Measurements from ENCODE around the gene GEMIN5.
A peak's percentile ranks its signal among the peaks of the same experiment; 100 is the strongest.

GEMIN5 gene

DNA sequence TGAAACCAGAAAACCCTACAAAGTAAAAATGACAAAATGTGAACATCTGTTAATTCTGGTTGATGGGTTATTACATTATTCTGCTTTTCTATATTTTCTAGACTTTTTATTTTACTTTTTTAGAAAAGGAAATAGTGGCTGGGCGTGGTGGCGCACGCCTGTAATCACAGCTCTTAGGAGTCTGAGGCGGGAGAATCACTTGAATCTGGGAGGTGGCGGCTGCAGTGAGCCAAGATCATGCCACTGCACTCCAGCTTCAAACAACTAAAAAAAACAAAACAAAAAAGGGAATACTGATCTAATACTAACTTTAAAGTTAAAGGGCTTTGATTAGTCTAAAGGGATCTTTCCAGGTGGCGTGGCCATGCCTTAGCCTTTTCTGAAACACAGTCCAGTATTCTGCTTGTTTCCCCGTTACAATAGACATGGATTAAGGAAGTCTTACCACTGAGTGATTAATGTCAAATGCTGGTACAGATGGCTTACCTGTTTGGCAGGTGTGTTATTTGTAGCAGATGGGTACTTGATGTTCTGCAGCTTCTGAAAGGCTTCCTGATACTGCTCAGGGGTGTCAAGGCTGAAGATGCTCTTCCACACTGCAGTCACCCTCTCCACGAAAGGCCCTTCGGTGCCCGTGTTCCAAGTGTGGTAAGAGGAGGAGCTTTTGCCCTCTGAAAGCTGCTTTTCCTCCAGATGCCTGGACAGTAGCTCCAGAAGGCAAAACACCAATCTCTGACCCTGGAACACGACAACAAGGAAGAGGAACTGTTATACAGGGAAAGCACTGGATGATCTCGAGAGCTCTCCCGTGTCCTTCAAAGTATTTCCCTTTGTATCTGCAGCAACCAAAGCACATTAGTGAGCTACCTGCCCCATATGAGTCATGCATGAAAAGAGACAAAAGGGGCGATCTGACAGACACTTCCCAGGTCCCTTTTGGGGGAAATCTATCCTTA lies 42.1 kb downstream of the GEMIN5 start:
- H3K9ac ChIP-seq (ENCODE audit: low read length): no peak overlapping the region
- no peak overlapping the region for H2BK15ac ChIP-seq (replicated peaks; ENCODE audit: low read depth)
- H4K5ac ChIP-seq (ENCODE audit: low read length): no peak overlapping the region
- no peak for DNase-seq
- no peak overlapping the region for H3K18ac ChIP-seq (ENCODE audit: low read length)
- H3K27me3 ChIP-seq (ENCODE audit: insufficient read depth, low read length, poor library complexity): no peaks in the 10 kb centered on the region
- H2BK5ac ChIP-seq (ENCODE audit: low read length): no peak overlapping the region
- H3K36me3 ChIP-seq (ENCODE audit: control insufficient read depth, insufficient read depth, low read length): peaks cover 18% of the 10 kb centered on the region
- H3K23ac ChIP-seq (ENCODE audit: low read length): no peak overlapping the region
- H3K4ac ChIP-seq (ENCODE audit: low read depth, low read length): no peak overlapping the region
- no peaks in the 10 kb centered on the region for H3K79me1 ChIP-seq (ENCODE audit: low read length)
- H2AK5ac ChIP-seq (ENCODE audit: low read length): no peak overlapping the region
- H4K8ac ChIP-seq (ENCODE audit: low read depth, low read length): no peak overlapping the region
- WGBS (ENCODE audit: extremely low coverage, insufficient coverage, low lambda C conversion rate): no CpG with 5 or more reads among the region's 14 CpGs
- no peaks in the 10 kb centered on the region for H3K4me1 ChIP-seq (ENCODE audit: control insufficient read depth, low read depth, low read length)
- no peak overlapping the region for H2BK120ac ChIP-seq (ENCODE audit: low read depth, low read length)
- H3K4me2 ChIP-seq (ENCODE audit: low read length): no peak overlapping the region
- H3K27ac ChIP-seq (ENCODE audit: low read depth, low read length): no peak overlapping the region
- no peaks in the 10 kb centered on the region for H3K79me2 ChIP-seq (ENCODE audit: control insufficient read depth, insufficient read depth, low read length)
- no peak overlapping the region for H3K4me3 ChIP-seq (ENCODE audit: low read length)
- no peak overlapping the region for H3K56ac ChIP-seq (ENCODE audit: low read length)

DNA sequence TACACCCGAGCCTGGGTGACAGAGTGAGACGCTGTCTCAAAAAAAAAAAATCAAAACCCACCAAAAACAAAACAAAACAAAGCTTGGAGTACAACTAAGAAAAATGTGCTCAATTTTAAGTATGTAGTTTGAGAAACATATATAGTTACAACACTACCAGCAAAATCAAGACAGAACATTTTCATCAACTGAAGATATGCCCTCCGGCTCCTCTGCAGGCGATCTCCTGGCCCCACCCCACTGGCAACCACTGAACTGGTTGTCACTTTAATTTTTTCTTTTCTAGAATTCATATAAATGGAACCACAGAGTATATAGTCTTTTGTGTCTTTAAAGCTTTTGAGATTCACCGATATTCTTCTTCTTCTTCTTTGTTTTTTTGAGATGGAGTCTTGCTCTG lies 44.6 kb downstream of the GEMIN5 start:
- H3K56ac ChIP-seq (ENCODE audit: low read length): no peak overlapping the region
- no peak overlapping the region for H3K23ac ChIP-seq (ENCODE audit: low read length)
- no peaks in the 10 kb centered on the region for H3K79me1 ChIP-seq (ENCODE audit: low read length)
- H3K27ac ChIP-seq (ENCODE audit: low read depth, low read length): no peak overlapping the region
- no peak overlapping the region for H3K4me3 ChIP-seq (ENCODE audit: low read length)
- H3K4me1 ChIP-seq (ENCODE audit: control insufficient read depth, low read depth, low read length): no peaks in the 10 kb centered on the region
- H2BK15ac ChIP-seq (replicated peaks; ENCODE audit: low read depth): no peak overlapping the region
- no peak overlapping the region for H3K18ac ChIP-seq (ENCODE audit: low read length)
- no peak overlapping the region for H4K5ac ChIP-seq (ENCODE audit: low read length)
- H4K8ac ChIP-seq (ENCODE audit: low read depth, low read length): no peak overlapping the region
- no peak overlapping the region for H3K9ac ChIP-seq (ENCODE audit: low read length)
- no peak overlapping the region for H2AK5ac ChIP-seq (ENCODE audit: low read length)
- H3K79me2 ChIP-seq (ENCODE audit: control insufficient read depth, insufficient read depth, low read length): no peaks in the 10 kb centered on the region
- no peaks in the 10 kb centered on the region for H3K27me3 ChIP-seq (ENCODE audit: insufficient read depth, low read length, poor library complexity)
- no peak overlapping the region for H2BK120ac ChIP-seq (ENCODE audit: low read depth, low read length)
- no peak for DNase-seq
- H3K4ac ChIP-seq (ENCODE audit: low read depth, low read length): no peak overlapping the region
- no CpG with 5 or more reads among the region's 5 CpGs for WGBS (ENCODE audit: extremely low coverage, insufficient coverage, low lambda C conversion rate)
- no peak overlapping the region for H2BK5ac ChIP-seq (ENCODE audit: low read length)
- H3K4me2 ChIP-seq (ENCODE audit: low read length): no peak overlapping the region
- peaks cover 16% of the 10 kb centered on the region for H3K36me3 ChIP-seq (ENCODE audit: control insufficient read depth, insufficient read depth, low read length)

DNA sequence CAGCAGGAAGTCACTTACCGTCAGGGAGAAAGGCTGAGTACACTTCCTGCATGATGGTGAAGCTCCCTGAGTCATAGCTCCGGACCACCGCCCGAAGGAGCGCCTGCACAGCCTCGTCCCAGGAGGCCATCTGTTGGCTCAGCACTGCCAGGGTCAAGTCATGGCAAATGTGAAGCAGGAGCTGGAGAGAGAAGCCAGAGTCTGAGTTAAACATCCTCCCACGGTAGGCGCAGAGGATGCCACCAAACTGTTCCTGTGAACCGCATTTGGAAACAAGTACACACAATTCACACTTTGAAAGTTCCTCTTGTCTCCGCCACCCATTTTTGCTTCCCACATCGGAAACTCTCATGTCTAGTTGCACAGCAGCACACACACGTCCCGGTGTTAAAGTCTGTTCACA lies 45.6 kb downstream of the GEMIN5 start:
- Histone ChIP-seq H4K8ac (ENCODE audit: low read depth, low read length) (no peak overlapping the region), H3K36me3 (ENCODE audit: control insufficient read depth, insufficient read depth, low read length) (peaks cover 17% of the 10 kb centered on the region), H3K79me2 (ENCODE audit: control insufficient read depth, insufficient read depth, low read length) (no peaks in the 10 kb centered on the region), H3K4me1 (ENCODE audit: control insufficient read depth, low read depth, low read length) (no peaks in the 10 kb centered on the region), H4K5ac (ENCODE audit: low read length) (no peak overlapping the region), H2BK120ac (ENCODE audit: low read depth, low read length) (no peak overlapping the region), H3K4ac (ENCODE audit: low read depth, low read length) (no peak overlapping the region), H3K4me2 (ENCODE audit: low read length) (no peak overlapping the region), H3K4me3 (ENCODE audit: low read length) (no peak overlapping the region), H3K9ac (ENCODE audit: low read length) (no peak overlapping the region), H2BK5ac (ENCODE audit: low read length) (no peak overlapping the region), H3K18ac (ENCODE audit: low read length) (no peak overlapping the region), H3K23ac (ENCODE audit: low read length) (no peak overlapping the region), H3K27ac (ENCODE audit: low read depth, low read length) (no peak overlapping the region), H3K56ac (ENCODE audit: low read length) (no peak overlapping the region), H2AK5ac (ENCODE audit: low read length) (no peak overlapping the region), H3K27me3 (ENCODE audit: insufficient read depth, low read length, poor library complexity) (no peaks in the 10 kb centered on the region), H3K79me1 (ENCODE audit: low read length) (no peaks in the 10 kb centered on the region), H2BK15ac (replicated peaks; ENCODE audit: low read depth) (no peak overlapping the region)
- no peak for DNase-seq
- no CpG with 5 or more reads among the region's 13 CpGs for WGBS (ENCODE audit: extremely low coverage, insufficient coverage, low lambda C conversion rate)

DNA sequence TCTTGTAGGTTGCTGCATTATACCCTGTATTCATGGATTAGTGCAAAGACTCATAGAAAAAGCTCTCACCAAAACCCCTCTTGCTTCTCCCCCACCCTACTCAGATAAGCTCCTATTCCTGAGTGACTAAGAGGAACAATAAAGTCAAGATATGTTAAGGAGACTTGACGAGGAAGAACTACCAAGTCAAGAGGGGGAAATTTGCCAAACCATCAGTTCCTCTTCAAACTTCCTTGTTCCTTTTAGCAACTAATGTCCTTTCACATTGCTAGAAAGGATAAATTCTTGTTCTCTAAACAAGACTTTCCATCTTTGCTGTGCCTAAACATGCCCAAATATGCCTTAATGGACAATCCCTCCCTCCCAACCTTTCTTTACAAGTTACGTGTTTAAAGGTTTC lies 52.6 kb downstream of the GEMIN5 start:
- Histone ChIP-seq H3K23ac (ENCODE audit: low read length) (no peak overlapping the region), H3K4ac (ENCODE audit: low read depth, low read length) (no peak overlapping the region), H3K18ac (ENCODE audit: low read length) (no peak overlapping the region), H3K27ac (ENCODE audit: low read depth, low read length) (no peak overlapping the region), H3K56ac (ENCODE audit: low read length) (no peak overlapping the region), H3K79me1 (ENCODE audit: low read length) (no peaks in the 10 kb centered on the region), H3K27me3 (ENCODE audit: insufficient read depth, low read length, poor library complexity) (no peaks in the 10 kb centered on the region), H3K4me1 (ENCODE audit: control insufficient read depth, low read depth, low read length) (no peaks in the 10 kb centered on the region), H3K4me3 (ENCODE audit: low read length) (no peak overlapping the region), H2BK15ac (replicated peaks; ENCODE audit: low read depth) (no peak overlapping the region), H4K5ac (ENCODE audit: low read length) (no peak overlapping the region), H2AK5ac (ENCODE audit: low read length) (no peak overlapping the region), H3K4me2 (ENCODE audit: low read length) (no peak overlapping the region), H2BK120ac (ENCODE audit: low read depth, low read length) (no peak overlapping the region), H2BK5ac (ENCODE audit: low read length) (no peak overlapping the region), H4K8ac (ENCODE audit: low read depth, low read length) (no peak overlapping the region), H3K36me3 (ENCODE audit: control insufficient read depth, insufficient read depth, low read length) (peaks cover 10% of the 10 kb centered on the region), H3K9ac (ENCODE audit: low read length) (no peak overlapping the region), H3K79me2 (ENCODE audit: control insufficient read depth, insufficient read depth, low read length) (no peaks in the 10 kb centered on the region)
- WGBS (ENCODE audit: extremely low coverage, insufficient coverage, low lambda C conversion rate): no CpG with 5 or more reads among the region's 2 CpGs
- no peak for DNase-seq

DNA sequence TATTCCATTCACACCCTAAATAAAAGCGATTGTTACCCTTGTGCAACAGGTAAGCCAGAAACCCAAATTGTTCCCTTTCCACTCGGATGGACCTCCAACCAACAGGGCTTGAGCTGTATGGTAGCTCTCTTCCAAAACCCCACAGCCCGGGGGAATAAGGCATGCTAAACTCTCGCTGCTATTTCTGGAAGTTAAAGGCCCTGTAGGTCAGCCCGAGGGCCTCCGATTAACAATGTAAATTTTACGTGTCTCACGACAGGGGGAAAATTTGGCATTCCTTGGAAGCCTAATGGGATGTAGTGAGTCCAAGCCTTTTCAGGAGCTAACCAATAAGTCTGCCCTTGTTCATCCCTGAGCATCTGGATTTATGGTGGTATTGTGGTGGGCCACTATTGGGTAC lies 53.6 kb downstream of the GEMIN5 start:
- Histone ChIP-seq H3K4me1 (ENCODE audit: control insufficient read depth, low read depth, low read length) (no peaks in the 10 kb centered on the region), H3K79me1 (ENCODE audit: low read length) (no peaks in the 10 kb centered on the region), H3K4me2 (ENCODE audit: low read length) (no peak overlapping the region), H2BK15ac (replicated peaks; ENCODE audit: low read depth) (no peak overlapping the region), H4K8ac (ENCODE audit: low read depth, low read length) (no peak overlapping the region), H3K27ac (ENCODE audit: low read depth, low read length) (no peak overlapping the region), H3K56ac (ENCODE audit: low read length) (no peak overlapping the region), H3K36me3 (ENCODE audit: control insufficient read depth, insufficient read depth, low read length) (peaks cover 8% of the 10 kb centered on the region), H3K9ac (ENCODE audit: low read length) (no peak overlapping the region), H3K23ac (ENCODE audit: low read length) (no peak overlapping the region), H2AK5ac (ENCODE audit: low read length) (no peak overlapping the region), H3K18ac (ENCODE audit: low read length) (no peak overlapping the region), H2BK5ac (ENCODE audit: low read length) (no peak overlapping the region), H4K5ac (ENCODE audit: low read length) (no peak overlapping the region), H2BK120ac (ENCODE audit: low read depth, low read length) (no peak overlapping the region), H3K4ac (ENCODE audit: low read depth, low read length) (no peak overlapping the region), H3K27me3 (ENCODE audit: insufficient read depth, low read length, poor library complexity) (no peaks in the 10 kb centered on the region), H3K79me2 (ENCODE audit: control insufficient read depth, insufficient read depth, low read length) (no peaks in the 10 kb centered on the region), H3K4me3 (ENCODE audit: low read length) (no peak overlapping the region)
- peak; percentile 37 for DNase-seq
- no CpG with 5 or more reads among the region's 8 CpGs for WGBS (ENCODE audit: extremely low coverage, insufficient coverage, low lambda C conversion rate)

DNA sequence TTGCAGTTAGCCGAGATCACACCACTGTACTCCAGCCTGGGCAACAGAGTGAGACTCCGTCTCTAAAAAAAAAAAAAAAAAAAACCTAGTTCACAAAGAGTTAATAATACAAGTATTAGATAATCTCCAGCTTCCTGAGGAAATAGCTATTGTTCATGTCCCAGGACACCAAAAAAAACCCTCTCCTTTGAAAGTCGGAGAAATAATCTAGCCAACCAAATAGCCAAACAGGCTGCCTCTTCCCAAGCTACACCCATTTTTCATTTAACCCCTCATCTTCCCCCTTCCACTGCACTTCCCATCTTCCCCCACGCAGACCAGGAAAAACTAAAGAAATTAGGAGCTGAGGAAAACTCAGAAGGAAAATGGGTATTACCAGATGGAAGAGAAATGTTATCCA lies 56.0 kb downstream of the GEMIN5 start:
- Histone ChIP-seq H4K5ac (ENCODE audit: low read length) (no peak overlapping the region), H3K18ac (ENCODE audit: low read length) (no peak overlapping the region), H3K4ac (ENCODE audit: low read depth, low read length) (no peak overlapping the region), H2BK15ac (replicated peaks; ENCODE audit: low read depth) (no peak overlapping the region), H3K27ac (ENCODE audit: low read depth, low read length) (no peak overlapping the region), H2BK5ac (ENCODE audit: low read length) (no peak overlapping the region), H3K56ac (ENCODE audit: low read length) (no peak overlapping the region), H3K79me1 (ENCODE audit: low read length) (no peaks in the 10 kb centered on the region), H3K79me2 (ENCODE audit: control insufficient read depth, insufficient read depth, low read length) (no peaks in the 10 kb centered on the region), H3K23ac (ENCODE audit: low read length) (no peak overlapping the region), H3K9ac (ENCODE audit: low read length) (no peak overlapping the region), H3K4me1 (ENCODE audit: control insufficient read depth, low read depth, low read length) (no peaks in the 10 kb centered on the region), H3K4me3 (ENCODE audit: low read length) (no peak overlapping the region), H2BK120ac (ENCODE audit: low read depth, low read length) (no peak overlapping the region), H2AK5ac (ENCODE audit: low read length) (no peak overlapping the region), H3K36me3 (ENCODE audit: control insufficient read depth, insufficient read depth, low read length) (peaks cover 3% of the 10 kb centered on the region), H3K4me2 (ENCODE audit: low read length) (no peak overlapping the region), H4K8ac (ENCODE audit: low read depth, low read length) (no peak overlapping the region), H3K27me3 (ENCODE audit: insufficient read depth, low read length, poor library complexity) (no peaks in the 10 kb centered on the region)
- no CpG with 5 or more reads among the region's 4 CpGs for WGBS (ENCODE audit: extremely low coverage, insufficient coverage, low lambda C conversion rate)
- DNase-seq: no peak

All from mesendoderm (in vitro differentiated cells).